DOHH2 (cell line): Measurements from ENCODE around the gene ELANE.

Experiments
- EZH2phosphoT487 ChIP-seq: fragments of 200-600 bp; sonication (generic); IDR thresholded peaks from 2 replicates; pipeline ENCODE4 v1.6.1; 2017; ENCODE audit warnings: borderline replicate concordance, mild to moderate bottlenecking, antibody characterized with exemption, low read length, moderate library complexity, mixed read lengths
- TF ChIP-seq, protein P1 (sequence below): fragments of 200-600 bp; sonication (generic); IDR thresholded peaks from one replicate; pipeline ENCODE4 v1.5.1; 2014; ENCODE audit warnings: antibody characterized with exemption, mild to moderate bottlenecking, low read depth, low read length; ENCODE audit not compliant: poor library complexity, severe bottlenecking

DNA sequence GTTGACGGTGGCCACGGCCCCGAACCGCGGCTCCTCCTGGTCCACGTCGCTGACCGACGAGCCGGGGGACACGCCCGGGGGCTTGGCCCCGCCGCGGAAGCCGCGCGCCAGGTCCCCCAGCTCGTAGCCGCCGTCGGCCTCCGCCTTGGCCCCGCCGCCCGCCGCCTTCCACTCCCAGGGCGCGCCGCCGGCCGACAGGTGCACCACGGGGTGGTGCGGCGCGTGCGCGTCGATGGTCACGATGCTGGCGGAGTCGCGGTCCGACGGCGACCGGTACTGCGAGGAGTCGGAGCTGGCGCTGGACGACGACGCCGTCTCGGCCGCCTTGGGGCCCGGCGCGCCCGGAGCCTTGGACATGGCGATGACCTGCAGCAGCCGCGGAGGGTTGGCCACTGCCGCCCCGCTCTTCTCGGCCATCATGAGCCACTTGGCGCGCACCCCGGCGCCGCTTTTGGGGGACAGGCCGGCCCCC lies 39.3 kb upstream of the ELANE start:
- TF ChIP-seq, protein P1, sequence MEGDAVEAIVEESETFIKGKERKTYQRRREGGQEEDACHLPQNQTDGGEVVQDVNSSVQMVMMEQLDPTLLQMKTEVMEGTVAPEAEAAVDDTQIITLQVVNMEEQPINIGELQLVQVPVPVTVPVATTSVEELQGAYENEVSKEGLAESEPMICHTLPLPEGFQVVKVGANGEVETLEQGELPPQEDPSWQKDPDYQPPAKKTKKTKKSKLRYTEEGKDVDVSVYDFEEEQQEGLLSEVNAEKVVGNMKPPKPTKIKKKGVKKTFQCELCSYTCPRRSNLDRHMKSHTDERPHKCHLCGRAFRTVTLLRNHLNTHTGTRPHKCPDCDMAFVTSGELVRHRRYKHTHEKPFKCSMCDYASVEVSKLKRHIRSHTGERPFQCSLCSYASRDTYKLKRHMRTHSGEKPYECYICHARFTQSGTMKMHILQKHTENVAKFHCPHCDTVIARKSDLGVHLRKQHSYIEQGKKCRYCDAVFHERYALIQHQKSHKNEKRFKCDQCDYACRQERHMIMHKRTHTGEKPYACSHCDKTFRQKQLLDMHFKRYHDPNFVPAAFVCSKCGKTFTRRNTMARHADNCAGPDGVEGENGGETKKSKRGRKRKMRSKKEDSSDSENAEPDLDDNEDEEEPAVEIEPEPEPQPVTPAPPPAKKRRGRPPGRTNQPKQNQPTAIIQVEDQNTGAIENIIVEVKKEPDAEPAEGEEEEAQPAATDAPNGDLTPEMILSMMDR = no peak
- TF ChIP-seq EZH2phosphoT487 = no peak
